HG03520 (cell line): Measurements from ENCODE around the gene TM4SF18.
"Not testable (repeated sequence)": the region's sequence is repeated elsewhere in the genome, so short reads cannot be mapped to it uniquely, and the experiment has no call there.

Source experiments
- ATAC-seq: cut with Tn5 transposase; IDR thresholded peaks from one replicate; pipeline ENCODE4 v1.9.1; 2021; ENCODE audit warnings: mild to moderate bottlenecking, moderate library complexity; ENCODE audit not compliant: unreplicated experiment

TM4SF18 gene

DNA sequence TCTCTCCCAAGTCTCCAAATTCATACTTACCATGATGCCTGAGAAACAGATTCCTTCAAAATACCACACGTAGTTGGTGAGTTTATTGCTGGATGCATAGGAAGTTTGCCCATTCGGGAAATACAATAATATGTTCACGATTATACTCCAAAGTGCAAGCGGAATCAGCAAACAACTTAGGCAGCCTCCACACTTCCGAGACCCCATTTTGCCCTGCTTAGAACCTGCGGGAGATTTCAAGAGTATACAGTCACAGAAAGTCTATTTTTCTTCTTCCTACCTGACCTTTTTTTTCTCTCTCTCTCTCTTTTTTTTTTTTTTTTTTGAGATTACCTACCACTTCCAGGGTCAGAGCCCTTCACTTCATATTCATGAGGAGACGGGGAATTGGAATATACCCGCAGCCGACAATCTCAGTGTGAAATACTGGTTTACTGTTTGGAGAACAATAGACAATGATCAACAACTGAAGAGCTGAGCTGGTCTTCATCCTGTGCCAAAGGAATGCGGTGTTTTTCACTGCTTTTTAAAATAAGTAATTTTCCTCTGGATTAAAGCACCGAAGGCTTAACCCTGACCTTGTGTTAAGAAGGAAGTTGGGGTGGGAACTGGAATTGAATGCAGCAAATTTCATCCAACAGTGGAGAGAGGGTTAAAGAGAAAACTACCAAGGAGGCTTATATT, at the start of gene TM4SF18:
Gene TM4SF18, minus strand, starts transcription at position 461 of the 684 bp plus-strand sequence. Its CDS starts 254 bp downstream, at position 207.
- no peak for ATAC-seq

GRCh38 chr3:149382518-149382917, 49.1 kb upstream of the TM4SF18 start:
- ATAC-seq, result no peak

- peak; percentile 81 for ATAC-seq
Measured at GRCh38 chr3:149382101-149382467, 48.6 kb upstream of the TM4SF18 start.

GRCh38 chr3:149381173-149382100, 48.0 kb upstream of the TM4SF18 start:
- ATAC-seq, result peak; percentile 16

DNA sequence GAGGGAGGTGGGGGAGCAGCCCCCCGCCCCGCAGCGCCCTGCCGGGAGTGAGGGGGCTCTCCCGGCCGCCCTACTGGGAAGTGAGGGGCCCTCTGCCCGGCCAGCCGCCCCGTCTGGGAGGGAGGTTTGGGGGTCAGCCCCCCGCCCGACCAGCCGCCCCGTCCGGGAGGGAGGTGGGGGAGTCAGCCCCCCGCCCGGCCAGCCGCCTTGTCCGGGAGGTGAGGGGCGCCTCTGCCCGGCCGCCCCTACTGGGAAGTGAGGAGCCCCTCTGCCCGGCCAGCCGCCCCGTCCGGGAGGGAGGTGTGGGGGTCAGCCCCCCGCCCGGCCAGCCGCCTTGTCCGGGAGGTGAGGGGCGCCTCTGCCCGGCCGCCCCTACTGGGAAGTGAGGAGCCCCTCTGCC, 46.8 kb upstream of the TM4SF18 start:
- ATAC-seq, result not testable (repeated sequence)

- ATAC-seq, result no peak
Measured at GRCh38 chr3:149378478-149379309, 45.3 kb upstream of the TM4SF18 start.

DNA sequence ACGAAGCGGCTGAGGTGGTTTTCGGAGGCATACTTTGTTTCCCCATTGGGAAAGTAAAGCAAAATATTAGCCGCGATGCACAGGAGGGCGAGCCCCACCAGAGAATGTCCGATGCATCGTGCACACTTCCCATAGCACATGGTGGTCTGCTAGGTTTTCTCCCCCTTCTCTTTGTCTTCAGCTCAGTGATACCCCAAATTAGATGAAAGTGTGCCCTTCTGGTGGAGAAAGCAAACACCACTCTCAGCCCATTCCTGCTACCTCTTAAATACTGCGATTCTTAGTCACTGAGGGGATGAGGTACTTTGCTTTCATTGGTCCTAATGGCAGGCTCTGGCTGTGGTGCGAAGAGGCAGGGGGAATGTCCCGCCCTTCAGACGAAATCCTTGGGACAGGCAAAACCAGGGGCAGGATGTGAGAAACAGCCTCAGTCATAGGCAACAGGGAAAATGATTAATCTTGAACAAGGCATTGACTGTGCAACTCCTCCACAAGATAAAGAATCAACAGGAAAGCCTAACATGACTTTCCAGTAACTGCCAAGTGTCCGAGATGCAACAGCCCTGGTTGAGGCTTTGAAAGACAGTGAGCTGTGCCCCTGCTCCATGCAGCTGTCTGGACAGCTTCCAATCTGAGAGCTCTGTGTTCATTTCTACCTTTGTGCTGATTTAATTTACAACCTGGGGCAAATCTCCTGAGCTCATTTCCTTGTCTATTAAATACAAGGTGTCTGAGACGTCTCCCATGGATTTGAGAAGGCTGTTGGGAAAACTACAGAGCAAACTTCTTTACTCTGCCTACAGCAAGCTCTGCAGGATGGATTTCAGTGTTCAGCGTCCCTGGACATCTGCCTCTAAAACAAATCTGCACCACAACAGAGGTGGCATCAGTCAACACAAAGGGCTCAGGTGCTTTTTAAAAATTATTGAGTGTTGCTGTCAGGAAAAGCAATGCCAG, 44.2 kb upstream of the TM4SF18 start, which contains the start of gene TM4SF1:
Gene TM4SF1, minus strand, starts transcription at position 242 of the 957 bp plus-strand sequence. Its CDS starts 102 bp downstream, at position 140.
- no peak for ATAC-seq

DNA sequence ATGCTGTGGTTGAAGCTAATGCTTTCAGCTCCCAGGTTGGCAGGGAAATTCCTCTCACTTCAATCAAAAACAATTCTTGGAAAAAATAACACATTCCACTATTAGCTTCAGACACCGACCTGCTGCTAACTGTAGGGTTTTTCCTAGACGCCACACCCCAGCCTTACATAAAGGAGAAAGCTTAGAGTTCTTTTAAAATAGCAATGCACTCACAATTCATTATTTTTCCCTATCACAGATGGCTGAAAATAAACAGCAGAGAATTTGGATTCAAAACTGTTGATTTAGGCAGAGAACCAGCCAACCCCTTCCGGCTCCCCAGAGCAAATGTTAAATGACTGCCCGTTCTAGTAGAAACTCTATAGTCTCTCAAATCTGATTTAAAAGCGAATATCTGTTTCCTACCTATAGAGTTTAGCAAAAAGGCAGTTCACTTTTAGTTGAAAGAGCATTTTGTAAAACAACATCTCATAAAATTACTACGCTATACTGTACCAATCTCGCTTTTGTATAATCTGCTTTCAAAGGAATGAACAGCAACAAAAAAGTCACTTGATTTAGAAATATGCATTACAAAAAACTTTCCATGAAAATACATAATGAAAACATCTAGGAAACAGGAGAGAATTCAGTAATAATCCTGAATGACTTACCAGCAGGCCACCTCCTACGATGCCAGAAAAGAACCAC, 43.4 kb upstream of the TM4SF18 start:
- no peak for ATAC-seq

DNA sequence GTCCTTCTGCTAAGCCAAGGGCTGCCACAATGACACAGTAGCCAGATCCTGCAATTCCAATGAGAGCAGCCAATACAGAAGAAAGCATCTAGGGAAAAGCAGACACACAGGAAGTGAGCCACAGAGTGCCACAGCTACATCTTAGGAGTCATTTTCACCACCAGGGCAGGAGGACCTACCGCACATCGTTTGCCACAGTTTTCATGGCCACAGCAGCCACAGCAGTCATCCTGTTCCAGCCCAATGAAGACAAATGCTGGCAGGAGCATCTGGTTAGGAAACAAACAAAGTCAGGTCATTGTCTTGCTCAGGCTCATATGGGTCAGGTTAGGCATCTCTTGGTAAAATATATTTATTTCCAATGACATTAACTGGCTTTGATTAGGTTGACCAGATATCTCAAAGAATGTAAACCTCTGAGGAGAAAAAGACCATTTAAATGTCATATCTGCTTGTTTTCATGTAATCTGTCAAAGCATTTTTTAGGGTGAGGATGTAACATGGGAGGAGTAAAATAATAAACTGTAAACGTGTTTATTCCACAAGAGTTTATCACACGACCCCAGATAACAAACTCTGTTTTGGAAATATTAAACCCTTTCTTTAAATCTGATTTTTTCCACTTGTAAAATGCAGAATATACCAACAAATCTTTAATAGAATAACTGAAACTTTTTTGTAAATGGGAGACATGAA, 42.2 kb upstream of the TM4SF18 start:
- no peak for ATAC-seq

DNA sequence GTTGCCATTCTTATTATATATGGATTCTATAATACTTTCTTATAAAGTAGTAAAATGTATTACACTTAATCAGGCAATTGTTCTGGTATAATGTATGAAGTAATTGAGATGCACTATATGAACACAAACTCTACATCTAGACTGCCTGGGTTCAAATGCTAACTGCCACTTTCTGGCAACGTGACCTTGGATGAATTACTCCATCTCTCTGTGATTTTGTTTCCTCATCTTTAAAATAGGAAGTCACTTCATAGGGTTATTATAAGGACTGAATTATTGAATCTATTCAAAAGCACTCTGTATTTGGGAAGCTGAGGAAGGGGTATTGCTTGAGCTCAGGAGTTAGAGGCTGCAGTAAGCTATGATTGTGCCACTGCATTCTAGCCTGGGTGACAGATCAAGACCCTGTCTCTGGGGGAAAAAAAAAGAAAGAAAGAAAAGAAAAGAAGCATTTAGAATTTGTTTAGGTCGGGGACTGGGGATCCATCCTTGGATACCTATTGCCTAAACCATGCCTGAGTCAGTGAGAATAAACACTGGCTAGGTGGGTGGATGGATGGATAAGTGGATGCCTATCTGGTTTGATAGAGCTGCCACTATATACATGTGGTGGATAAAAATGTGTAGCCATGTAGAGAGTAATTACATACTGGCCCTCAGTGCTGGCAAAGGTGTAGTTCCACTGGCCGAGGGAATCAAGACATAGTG, 41.5 kb upstream of the TM4SF18 start:
- ATAC-seq, result no peak

- ATAC-seq, result no peak
Measured at GRCh38 chr3:149374391-149374790, 41.0 kb upstream of the TM4SF18 start.

DNA sequence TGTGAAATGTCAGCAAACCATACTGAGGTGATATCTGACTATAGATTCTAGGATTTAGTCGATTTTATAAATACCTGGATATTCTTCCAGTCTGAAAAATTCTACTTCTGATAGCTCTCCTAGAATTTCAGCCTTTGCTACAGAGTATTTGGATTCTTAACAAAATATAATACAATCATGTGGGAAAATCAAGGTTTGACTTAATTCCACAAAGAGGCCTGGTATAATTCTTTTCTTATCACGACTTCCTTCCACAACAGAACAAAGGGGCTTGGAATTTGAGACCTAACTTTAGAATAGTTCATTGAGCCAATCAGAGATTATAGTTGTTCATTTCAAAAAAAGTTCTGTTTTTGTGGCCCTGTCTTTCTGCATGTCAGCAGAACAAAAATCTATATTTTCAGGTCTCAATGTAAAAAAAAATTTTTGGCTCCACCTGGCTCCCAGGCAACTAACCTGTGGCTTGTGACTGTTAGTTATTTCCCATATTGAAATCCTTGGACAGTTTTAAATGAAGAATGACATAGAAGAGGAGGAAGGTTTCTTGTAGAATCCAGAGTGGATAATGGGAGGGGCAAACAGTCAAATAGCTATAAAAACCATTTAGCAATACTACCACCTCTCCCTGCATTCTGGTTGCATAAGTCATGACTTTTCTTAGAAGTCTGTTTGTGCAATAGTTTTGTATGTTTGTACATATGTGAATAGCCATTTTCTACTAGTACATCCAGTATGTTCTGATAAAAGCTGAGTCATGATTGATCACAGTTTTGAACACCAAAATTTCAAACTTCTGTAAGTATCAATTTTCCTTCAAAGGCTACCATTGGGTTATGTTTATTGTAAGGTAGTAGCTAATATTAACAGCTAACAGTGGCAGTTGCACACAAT, 40.0 kb upstream of the TM4SF18 start:
- ATAC-seq, result no peak

- ATAC-seq, result no peak
Measured at GRCh38 chr3:149371723-149372114, 38.3 kb upstream of the TM4SF18 start.

- ATAC-seq, result no peak
Measured at GRCh38 chr3:149371001-149371722, 37.7 kb upstream of the TM4SF18 start.

GRCh38 chr3:149369991-149370866, 36.8 kb upstream of the TM4SF18 start:
- no peak for ATAC-seq
